Erythroblast (primary cell): ENCODE results near the gene SPACA6.

Experiments
- GATA1 ChIP-seq: IDR thresholded peaks from 2 replicates; pipeline ENCODE4 v1.6.1; 2011; ENCODE audit warnings: low read depth, mild to moderate bottlenecking, control low read depth, low read length, moderate library complexity
- POLR2A ChIP-seq: IDR thresholded peaks from 2 replicates; pipeline ENCODE4 v1.6.1; 2011; ENCODE audit warnings: mild to moderate bottlenecking, low read length

- TF ChIP-seq POLR2A: no peak
- TF ChIP-seq GATA1: no peak
These were observed 21.7 kb downstream of the SPACA6 start for GRCh38 chr19:51714848-51715247.
